ENCODE results near the gene ITPR3.

Gene ITPR3

DNA sequence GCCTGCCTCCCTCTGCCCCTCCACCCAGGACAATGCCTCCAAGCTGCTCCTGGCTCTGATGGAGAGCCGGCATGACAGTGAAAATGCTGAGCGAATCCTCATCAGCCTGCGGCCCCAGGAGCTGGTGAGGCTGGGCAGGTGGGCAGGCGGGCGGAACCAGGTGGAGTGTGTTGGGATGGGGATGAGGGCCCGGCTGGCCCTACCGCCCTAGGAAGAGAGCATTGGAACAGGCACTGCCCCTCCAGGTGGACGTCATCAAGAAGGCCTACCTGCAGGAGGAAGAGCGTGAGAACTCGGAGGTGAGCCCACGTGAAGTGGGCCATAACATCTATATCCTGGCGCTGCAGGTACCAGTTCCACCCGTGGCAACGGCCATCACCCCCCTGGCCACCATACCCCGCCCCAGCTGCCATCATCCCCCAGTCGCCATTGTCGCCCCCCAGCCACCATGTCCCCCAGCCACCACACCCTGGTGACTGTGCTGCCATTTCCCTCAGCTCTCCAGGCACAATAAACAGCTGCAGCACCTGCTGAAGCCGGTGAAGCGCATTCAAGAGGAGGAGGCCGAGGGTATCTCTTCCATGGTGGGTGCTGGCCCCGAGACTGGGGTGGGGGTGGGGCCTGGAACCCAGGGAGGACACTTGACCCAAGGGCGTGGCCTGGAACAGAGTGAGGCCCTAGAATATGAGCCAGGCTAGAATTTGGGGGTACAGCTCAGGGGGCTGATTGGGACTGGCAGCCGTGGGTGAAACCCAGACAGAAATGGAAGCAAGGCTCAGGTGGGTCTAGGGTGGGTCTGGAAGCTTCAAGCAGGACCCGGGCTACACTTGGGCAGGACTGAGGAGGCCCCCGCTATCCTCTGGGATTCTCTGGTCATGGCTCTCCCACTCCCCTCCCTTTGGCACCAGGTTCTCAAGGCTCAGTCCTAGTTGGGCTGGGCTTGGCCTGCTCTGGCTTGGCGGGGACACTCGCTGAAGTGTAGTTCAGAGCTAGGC, 66.2 kb downstream of the ITPR3 start:
- no peak for DNase-seq (ENCODE audit: low spot score)

DNA sequence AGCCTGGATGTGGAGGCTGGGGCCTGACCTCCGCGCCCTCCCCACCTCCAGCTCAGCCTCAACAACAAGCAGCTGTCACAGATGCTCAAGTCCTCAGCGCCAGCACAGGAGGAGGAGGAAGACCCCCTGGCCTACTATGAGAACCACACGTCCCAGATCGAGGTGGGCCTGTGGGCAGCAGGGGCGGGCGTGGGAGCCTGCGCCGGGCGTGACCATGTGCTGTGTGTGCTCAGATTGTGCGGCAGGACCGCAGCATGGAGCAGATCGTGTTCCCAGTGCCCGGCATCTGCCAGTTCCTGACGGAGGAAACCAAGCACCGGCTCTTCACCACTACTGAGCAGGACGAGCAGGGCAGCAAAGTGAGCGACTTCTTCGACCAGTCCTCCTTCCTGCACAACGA, 66.9 kb downstream of the ITPR3 start:
- no peak for DNase-seq (ENCODE audit: low spot score)

DNA sequence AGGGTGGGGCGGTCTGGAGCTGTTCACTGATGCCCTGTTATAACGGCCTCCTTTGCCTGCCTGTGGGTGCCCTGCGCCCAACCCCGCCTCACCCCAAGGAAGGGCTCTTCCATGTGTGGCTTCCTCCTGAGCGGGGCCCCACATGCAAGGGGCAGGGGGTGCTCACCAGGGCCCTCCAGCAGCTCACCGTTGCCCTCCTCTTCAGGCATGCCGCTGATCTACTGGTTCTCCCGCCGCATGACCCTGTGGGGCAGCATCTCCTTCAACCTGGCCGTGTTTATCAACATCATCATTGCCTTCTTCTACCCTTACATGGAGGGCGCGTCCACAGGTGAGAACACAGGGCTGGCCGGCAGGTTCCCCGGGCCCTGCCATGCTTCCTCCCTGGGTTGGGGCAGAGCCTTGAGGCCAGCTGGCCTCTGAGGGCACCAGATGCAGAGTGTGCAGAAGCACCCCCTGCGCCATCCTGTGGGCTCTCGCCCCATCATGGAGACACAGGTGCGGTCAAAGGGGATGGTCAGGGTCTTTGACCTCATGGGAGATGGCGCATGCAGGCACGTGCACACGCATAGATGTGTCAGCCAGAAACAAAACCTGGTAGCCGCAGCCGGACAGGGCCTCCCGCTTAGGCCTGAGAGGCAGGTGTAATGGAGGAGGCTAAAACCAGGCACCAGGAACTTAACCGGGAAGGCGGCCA, 67.5 kb downstream of the ITPR3 start:
- no peak for DNase-seq (ENCODE audit: low spot score)

DNA sequence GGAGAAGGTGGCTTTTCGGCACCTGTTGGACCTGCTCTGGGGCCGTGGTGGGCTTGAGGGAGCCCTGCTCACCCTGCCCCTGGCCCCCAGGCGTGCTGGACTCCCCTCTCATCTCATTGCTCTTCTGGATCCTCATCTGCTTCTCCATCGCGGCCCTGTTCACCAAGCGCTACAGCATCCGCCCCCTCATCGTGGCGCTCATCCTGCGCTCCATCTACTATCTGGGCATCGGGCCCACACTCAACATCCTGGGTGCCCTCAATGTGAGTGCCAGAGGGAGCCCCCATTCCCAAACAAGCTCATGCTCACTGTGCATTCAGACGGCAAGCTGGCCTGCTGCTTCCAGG, 68.0 kb downstream of the ITPR3 start:
- no peak for DNase-seq (ENCODE audit: low spot score)

DNA sequence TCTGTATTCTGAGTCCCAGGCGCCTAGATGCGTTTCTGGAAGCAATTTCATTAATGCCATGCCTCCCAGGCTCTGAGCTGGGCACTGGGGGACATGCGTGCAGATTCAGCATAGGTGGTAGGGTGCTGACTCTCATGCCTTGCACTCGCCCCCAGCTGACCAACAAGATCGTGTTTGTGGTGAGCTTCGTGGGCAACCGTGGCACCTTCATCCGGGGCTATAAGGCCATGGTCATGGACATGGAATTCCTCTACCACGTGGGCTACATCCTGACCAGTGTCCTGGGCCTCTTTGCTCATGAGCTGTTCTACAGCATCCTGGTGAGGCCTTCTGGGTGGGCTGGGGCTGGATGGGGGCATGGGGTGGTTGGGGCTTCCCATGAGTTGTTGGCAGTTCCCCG, 68.8 kb downstream of the ITPR3 start:
- no peak for DNase-seq (ENCODE audit: low spot score)

DNA sequence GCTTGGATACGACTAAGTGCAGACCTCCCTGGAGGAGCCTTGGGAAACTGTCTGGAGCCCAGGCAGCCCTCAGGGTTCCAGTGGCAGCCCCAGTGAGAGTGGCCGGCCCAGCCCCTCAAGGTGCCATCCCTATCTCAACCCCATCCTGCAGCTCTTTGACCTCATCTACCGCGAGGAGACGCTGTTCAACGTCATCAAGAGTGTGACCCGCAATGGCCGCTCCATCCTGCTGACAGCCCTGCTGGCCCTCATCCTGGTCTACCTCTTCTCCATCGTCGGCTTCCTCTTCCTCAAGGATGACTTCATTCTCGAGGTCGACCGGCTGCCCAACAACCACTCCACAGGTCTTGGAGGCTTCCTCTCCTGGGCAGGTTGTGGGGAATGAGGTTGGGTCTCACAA, 69.6 kb downstream of the ITPR3 start:
- DNase-seq (ENCODE audit: low spot score): no peak

DNA sequence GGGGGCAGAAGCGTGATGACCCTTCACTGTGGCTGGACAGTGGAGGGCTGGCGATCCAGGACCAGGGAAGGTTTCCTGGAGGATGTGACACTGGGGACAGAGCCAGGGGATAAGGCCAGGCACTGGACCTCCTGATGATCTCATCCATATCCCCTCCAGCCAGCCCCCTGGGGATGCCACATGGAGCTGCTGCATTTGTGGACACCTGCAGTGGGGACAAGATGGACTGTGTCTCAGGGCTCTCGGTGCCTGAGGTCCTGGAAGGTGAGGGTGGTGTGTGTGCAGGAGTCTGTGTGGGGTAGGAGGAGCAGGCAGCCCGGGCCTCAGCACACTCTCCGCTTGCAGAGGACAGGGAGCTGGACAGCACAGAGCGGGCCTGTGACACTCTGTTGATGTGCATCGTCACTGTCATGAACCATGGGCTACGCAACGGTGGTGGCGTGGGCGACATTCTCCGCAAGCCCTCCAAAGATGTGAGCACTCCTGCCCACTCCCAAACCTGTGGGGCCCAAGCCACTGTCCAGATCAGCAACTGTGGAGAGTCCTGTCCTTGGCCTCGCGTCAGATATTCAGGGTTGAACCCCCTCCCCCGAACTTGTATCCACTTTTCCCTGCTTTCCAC, 70.4 kb downstream of the ITPR3 start:
- DNase-seq (ENCODE audit: low spot score): no peak

DNA sequence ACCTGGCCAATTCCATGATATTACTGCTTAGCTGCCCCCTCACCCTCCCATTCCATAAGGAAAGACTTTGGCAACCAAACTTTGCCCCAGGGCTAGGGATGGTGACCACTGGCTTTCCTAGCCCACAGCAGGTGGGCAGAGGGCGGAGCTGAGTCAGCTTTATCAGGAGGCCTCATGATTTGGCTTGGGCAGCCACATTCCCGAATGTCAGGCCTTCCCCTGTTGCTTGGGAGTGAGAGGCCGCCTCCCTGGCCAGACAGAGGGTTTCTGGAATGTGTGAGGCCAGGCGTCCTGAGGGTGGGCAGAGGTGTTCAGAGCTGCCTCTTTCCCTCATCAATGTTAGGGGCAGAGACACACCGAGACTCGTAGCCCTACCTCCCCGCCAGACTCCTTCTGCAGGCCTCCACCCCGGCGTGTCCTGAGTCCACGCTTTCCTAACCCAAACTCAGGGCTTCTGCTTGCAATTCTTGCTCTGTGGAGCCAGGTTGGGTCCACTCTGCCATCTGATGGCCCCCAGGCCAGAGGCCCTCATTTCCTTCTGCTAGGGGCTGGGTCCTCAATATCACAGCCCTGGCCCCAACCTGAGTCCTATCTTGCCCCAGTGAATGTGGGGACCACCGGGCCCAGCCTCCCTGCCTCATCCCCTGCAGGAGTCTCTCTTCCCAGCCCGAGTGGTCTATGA, 71.1 kb downstream of the ITPR3 start:
- DNase-seq (ENCODE audit: low spot score): no peak

DNA sequence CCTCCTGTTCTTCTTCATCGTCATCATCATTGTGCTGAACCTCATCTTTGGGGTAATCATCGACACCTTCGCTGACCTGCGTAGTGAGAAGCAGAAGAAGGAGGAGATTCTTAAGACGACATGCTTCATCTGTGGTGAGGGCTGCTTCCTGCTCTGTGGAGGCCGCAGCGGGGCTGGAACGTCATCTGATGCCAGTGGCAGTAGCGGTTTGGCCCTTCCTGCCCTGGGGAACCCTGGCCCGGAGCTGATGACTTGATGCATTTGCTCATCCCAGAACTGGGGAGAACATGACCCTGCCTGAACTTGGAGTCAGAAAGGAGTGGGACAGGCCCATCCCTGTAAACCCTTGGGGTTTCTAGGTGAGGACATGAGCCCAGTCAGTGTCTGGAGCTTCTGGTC, 71.6 kb downstream of the ITPR3 start:
- DNase-seq (ENCODE audit: low spot score): no peak

DNA sequence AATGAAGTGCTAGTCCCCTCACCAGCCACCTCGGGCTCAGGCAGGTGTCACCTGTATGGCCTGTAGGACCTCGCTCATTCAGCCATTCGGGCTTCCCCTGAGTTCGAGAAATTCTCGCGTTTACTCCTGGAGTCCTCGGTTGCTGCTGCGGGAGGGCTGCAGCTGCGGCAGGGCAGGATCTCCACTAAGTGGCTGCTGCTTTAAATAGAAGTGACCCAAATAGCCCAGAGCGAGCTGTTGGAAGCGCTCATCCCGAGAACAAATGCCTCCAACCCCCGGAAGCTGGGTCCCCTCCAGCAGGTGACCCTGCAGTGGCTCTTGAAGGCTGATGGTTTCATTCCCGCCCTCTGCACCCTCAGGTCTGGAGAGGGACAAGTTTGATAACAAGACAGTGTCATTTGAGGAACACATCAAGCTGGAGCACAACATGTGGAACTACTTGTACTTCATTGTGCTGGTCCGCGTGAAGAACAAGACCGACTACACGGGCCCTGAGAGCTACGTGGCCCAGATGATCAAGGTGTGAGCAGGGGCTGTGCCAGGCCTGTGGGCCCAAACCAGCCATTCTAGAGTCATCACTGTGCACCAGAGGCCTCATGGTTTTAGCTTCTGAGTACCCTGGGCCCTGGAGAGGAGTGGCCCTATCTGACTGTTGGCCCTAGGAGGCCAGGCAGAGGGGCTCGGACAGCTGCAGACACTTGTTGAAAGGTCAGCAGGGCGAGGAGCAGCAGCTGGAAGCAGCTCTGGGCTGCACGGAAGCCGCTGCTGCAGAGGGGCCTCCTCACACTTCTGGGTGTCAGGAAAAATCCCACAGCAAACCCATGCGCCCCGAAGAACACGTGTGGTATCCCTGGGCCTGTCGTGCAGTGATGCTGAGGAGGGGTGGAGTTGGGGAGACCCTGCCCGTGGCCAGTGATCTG, 72.3 kb downstream of the ITPR3 start:
- DNase-seq (ENCODE audit: low spot score): no peak

DNA sequence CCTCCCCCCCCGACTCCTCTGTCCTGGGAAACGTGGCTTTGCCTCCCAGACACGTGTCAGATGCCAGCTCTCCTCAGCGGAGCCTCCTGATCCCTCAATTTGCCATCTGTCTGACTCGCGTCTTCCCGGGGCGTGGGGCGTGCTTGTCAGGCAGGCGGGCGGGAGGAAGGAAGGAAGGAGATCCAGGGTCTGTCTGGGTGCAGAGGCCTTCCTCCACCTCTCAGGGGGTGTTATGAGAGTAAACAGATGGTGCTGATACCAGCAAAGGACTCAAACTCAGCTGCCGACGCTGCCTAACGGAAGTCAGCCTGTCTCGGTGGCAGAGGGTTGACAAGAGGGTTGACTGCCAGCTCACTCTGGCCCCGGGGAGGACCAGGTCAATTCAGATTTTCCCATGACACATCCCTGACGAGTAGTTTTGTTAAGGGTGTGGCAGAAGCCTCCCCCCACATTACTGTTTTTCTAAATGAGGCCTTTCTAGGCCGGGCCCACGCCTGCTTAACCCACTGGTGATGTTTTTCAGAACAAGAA, 73.3 kb downstream of the ITPR3 start:
- no peak for DNase-seq (ENCODE audit: low spot score)

DNA sequence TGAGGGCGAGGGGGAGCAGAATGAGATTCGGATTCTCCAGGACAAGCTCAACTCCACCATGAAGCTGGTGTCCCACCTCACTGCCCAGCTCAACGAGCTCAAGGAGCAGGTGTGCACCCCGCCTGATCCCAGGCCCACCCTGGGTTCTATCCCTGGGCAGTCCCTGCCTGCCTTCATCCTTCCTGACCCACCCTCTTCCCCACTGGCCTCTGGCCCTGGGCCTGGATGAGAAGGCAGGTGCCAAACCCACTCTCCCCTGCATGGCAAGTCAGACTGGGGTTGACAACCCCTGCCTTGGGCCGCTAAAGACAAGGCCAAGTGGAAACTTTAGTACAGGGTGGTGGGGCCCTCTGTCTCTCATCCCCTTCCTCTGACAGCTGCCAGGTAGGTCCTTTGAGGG, 73.9 kb downstream of the ITPR3 start:
- DNase-seq (ENCODE audit: low spot score): no peak

DNA sequence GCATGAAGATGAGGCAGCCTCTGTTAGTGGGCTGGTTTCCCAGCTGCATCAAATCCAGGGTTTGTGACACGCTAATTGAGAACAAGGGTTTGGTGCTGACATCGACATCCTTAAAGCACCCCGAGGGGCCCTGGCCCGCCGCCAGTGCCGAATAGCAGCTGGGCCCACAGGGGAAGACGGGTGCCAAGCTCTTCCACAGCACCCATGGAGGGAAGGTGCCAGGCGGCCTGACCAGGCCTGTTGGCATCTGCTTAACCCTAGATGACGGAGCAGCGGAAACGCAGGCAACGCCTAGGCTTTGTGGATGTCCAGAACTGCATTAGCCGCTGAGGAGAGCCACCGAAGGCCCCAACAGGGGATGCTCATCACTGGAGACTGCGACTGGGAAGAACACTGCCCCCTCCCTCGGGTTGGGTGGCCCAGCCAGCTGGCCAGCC, 74.3 kb downstream of the ITPR3 start:
- DNase-seq (ENCODE audit: low spot score): no peak

DNA sequence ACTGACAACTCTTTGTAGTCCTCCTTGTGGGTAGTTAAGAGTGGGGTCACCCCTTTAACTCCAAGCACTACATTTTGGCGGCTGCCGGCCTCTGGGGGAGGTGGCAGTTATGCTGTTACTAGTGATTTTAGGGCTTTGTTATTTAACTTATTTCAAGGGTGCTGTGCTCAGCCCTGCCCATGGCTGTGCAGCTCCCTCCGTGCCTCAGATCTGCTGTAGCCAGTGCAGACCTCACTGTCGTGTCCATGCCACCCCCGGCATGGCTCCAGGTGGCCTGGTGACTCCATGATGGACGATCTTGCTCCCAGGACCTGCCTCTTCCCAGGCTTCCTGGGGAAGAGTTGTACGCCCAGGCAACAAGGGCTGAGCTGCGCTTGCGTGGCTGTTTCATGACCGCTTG, 75.0 kb downstream of the ITPR3 start:
- no peak for DNase-seq (ENCODE audit: low spot score)

DNA sequence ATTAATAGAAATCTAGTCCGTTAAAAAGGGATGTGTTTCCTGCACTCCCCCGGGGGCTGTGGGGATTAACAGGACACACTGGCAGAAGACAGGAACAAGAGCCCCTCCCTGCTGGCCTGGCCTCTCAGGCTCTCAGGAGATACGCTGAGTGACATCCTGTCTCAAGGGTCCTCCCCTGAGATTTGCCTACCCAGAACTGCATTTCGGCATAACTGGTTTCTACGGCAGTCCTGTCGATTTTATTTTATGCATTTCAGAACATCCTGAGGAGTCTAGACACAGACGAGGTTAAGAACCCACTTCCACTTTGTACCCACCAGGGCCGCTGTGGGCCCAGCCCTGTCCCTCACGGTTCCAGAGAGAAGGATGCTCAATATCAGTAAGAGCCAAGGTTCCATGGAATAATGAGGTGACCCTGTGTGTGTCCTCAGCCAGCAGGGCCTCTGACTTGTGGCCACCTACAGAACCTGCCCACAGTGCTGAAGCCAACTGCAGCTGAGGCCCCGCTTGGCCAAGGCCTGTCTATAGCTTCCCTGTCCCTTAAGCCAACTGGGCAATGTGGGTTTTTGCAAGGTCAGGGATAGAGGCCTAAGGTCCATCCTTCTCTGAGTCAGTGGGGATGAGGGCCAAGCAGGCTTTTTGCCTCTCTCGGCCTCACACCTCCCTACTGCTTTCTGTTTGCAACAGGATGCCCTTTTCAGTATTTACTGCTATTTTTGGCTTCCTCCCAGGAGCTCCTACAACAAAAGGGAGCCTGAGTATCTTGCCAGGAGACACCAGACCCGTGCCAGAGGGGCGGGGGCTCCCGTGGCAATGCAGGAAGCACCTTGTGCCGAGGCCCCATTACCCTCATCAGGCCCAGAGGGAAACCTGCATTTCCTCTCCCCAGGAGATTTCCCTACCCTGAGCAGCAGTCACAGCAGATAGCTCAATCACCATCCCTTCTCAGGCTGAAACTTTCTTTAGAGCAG, 75.7 kb downstream of the ITPR3 start:
- DNase-seq (ENCODE audit: low spot score): no peak

DNA sequence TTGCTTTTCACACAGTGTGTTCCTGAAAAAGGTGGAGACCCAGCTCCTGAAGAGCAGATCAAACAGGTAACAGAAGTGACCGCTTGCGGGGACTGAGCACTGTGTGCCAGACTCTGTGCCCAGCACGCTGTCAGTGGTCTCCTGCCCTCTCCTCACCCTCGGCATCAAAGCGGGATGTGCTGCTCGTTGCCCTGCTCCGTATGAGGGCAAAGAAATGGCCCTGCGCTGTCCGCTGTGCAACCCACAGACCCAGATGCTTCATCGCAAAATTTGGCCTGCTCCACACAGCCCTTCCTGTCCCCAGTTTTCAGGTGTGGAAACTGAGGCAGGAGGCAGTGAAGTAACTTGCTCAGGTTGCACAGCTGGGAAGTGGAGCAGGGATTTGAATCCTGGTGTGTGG, 76.7 kb downstream of the ITPR3 start:
- DNase-seq (ENCODE audit: low spot score): no peak

DNA sequence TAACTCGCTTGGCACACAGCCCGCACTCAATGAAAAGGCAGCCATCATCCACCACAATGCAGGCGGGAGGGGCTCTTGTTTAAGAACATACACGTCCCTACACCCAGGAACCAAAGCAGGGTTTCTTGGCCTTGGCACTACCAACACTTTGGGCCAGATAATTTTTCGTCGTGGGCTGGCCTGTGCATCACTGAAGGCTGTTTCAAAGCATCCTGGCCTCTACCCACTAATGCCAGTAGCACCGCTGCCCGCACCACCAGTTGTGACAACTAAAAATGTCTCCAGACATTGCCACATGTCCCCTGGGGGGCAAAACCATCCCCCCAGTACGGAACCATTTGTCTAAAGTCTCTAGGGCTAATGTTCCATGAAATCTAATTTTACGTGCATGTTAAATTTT, 77.4 kb downstream of the ITPR3 start:
- DNase-seq (ENCODE audit: low spot score): no peak

DNA sequence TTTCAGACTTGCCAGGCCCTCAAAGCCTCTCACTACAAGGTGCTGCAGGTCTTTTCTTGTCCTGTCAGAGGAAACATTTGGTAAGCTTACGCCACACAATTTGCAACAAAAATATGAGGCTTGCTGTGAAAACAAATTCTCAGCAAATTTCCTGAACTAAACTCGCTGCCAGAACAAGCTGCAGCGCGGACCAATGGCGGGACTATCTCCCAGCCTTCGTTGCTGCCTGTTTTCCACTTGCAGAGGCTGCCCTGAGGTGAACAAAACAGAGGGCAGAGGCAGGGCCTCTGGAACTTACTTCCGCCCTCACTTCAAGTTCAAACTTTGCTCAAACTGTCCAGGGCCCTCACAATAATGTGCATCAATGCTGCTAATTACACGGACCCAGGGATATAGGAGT, 78.0 kb downstream of the ITPR3 start:
- DNase-seq (ENCODE audit: low spot score): no peak

DNA sequence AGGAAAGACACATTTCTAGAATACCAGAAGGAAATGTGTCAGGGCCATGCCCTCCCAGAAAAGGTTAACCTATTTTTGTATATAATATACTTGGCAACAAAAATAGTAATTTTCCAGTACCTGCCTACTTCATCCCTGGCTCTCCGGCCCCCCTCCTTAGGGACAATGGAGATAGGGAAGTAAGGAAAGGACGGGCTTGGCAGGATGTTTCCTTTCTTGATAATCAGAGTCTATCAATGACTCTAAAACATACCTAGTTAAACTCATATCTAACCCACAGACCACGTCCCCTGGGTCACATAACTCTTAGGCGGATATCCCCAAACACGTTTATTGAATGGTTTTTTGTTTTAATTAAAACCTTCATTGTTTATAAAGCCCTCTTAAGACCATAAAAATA, 78.6 kb downstream of the ITPR3 start:
- DNase-seq (ENCODE audit: low spot score): no peak
